ENCODE data around the gene CELSR2. TPM values are rescaled to one million over a fixed set of nuclear protein-coding genes. Genes with fewer than 3 reads are reported as not detected.

CELSR2 gene
- total and polyA plus RNA-seq, 2 experiments from 2014 or later = 11.2 to 35.1 TPM

DNA sequence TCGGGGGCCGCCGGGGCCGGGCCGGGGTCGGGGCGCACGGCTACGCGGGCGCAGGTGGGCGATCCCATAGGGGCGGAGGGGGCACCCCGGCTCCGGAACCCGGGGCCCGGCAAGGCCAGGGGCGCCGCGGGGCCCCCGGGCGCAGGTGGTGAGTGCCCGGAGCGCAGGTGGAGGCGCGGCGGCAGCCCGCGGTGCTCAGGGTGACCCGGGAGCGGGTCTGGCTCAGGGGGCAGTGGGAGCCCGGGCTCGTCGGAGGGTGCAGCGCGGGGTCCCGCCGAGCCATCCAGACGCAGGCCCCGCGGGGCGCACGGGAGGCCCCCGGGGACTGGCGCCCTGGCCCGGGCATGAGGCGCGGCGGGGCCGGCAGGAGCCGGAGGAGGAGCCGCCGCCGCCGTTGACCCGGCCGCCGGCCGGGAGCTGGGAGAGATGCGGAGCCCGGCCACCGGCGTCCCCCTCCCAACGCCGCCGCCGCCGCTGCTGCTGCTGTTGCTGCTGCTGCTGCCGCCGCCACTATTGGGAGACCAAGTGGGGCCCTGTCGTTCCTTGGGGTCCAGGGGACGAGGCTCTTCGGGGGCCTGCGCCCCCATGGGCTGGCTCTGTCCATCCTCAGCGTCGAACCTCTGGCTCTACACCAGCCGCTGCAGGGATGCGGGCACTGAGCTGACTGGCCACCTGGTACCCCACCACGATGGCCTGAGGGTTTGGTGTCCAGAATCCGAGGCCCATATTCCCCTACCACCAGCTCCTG is 489 bp downstream of the CELSR2 start:
- peak overlapping the region; percentile 70 for H3K4me3 Mint-ChIP-seq
- peak; percentile 51 for DNase-seq (ENCODE audit: low spot score)

More for the DNA sequence above, 489 bp downstream of the CELSR2 start:
- Histone ChIP-seq H4K20me1 (replicated peaks; ENCODE audit: insufficient read depth) (no peaks in the 10 kb centered on the region), H3K27me3 (ENCODE audit: insufficient read depth) (peaks cover 12% of the 10 kb centered on the region), H3K9me2 (ENCODE audit: insufficient read depth) (no peaks in the 10 kb centered on the region), H3F3A (replicated peaks; ENCODE audit: low read depth) (no peaks in the 10 kb centered on the region), H3K79me2 (replicated peaks; ENCODE audit: insufficient read depth) (peaks cover 8% of the 10 kb centered on the region; the same call in 1 of the 2 replicates), H3K36me3 (ENCODE audit: insufficient read depth) (no peaks in the 10 kb centered on the region), H3K4me3 (peak overlapping the region; percentile 57), H2AFZ (no peak overlapping the region), H3K4me2 (peak overlapping the region; percentile 84), H3K27ac (ENCODE audit: low read depth) (no peak overlapping the region), H3K4me1 (ENCODE audit: insufficient read depth) (peaks cover 30% of the 10 kb centered on the region)
- H3K9me3 Mint-ChIP-seq = peaks cover 17% of the 10 kb centered on the region; the same call in 2 of the 3 replicates
- H3K27me3 Mint-ChIP-seq (ENCODE audit: insufficient read depth, low read depth, poor library complexity) = peaks cover 25% of the 10 kb centered on the region
- no peak overlapping the region for H3K27ac Mint-ChIP-seq
- peak; percentile 10; the same call in 2 of the 3 replicates for ATAC-seq
- TF ChIP-seq JUNB (IDR thresholded peaks at IDR 0.05; ENCODE audit: unreplicated experiment) (no peak), STAT1 (IDR thresholded peaks at IDR 0.05; ENCODE audit: unreplicated experiment) (no peak), ZNF462 (CRISPR knock-in tag; IDR thresholded peaks at IDR 0.05) (no peak), NANOG (IDR thresholded peaks at IDR 0.05; ENCODE audit: borderline replicate concordance) (no peak), EZH2phosphoT487 (IDR thresholded peaks at IDR 0.05; ENCODE audit: unreplicated experiment) (no peak), POLR2AphosphoS5 (IDR thresholded peaks at IDR 0.05; ENCODE audit: low read depth) (no peak), ZNF331 (CRISPR knock-in tag; IDR thresholded peaks at IDR 0.05; ENCODE audit: low read depth) (no peak), ZNF114 (CRISPR knock-in tag; IDR thresholded peaks at IDR 0.05) (no peak), CREB1 (CRISPR knock-in tag; IDR thresholded peaks at IDR 0.05; ENCODE audit: low read depth) (no peak)
- TF ChIP-seq, protein P1, sequence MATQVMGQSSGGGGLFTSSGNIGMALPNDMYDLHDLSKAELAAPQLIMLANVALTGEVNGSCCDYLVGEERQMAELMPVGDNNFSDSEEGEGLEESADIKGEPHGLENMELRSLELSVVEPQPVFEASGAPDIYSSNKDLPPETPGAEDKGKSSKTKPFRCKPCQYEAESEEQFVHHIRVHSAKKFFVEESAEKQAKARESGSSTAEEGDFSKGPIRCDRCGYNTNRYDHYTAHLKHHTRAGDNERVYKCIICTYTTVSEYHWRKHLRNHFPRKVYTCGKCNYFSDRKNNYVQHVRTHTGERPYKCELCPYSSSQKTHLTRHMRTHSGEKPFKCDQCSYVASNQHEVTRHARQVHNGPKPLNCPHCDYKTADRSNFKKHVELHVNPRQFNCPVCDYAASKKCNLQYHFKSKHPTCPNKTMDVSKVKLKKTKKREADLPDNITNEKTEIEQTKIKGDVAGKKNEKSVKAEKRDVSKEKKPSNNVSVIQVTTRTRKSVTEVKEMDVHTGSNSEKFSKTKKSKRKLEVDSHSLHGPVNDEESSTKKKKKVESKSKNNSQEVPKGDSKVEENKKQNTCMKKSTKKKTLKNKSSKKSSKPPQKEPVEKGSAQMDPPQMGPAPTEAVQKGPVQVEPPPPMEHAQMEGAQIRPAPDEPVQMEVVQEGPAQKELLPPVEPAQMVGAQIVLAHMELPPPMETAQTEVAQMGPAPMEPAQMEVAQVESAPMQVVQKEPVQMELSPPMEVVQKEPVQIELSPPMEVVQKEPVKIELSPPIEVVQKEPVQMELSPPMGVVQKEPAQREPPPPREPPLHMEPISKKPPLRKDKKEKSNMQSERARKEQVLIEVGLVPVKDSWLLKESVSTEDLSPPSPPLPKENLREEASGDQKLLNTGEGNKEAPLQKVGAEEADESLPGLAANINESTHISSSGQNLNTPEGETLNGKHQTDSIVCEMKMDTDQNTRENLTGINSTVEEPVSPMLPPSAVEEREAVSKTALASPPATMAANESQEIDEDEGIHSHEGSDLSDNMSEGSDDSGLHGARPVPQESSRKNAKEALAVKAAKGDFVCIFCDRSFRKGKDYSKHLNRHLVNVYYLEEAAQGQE (IDR thresholded peaks at IDR 0.05; ENCODE audit: unreplicated experiment) = no peak
- TF ChIP-seq, protein P2, sequence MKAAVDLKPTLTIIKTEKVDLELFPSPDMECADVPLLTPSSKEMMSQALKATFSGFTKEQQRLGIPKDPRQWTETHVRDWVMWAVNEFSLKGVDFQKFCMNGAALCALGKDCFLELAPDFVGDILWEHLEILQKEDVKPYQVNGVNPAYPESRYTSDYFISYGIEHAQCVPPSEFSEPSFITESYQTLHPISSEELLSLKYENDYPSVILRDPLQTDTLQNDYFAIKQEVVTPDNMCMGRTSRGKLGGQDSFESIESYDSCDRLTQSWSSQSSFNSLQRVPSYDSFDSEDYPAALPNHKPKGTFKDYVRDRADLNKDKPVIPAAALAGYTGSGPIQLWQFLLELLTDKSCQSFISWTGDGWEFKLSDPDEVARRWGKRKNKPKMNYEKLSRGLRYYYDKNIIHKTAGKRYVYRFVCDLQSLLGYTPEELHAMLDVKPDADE (IDR thresholded peaks at IDR 0.05) = no peak
- H3K4me1 Mint-ChIP-seq = peaks cover 20% of the 10 kb centered on the region
- peaks cover 28% of the 10 kb centered on the region for H3K36me3 Mint-ChIP-seq (ENCODE audit: low read depth)
